Measurements from ENCODE around the gene GINS2. TPM values are rescaled to one million over a fixed set of nuclear protein-coding genes. Genes with fewer than 3 reads are reported as not detected.

The GINS2 gene
- total RNA-seq, 1 donor from 2014 or later = 39.9 TPM

DNA sequence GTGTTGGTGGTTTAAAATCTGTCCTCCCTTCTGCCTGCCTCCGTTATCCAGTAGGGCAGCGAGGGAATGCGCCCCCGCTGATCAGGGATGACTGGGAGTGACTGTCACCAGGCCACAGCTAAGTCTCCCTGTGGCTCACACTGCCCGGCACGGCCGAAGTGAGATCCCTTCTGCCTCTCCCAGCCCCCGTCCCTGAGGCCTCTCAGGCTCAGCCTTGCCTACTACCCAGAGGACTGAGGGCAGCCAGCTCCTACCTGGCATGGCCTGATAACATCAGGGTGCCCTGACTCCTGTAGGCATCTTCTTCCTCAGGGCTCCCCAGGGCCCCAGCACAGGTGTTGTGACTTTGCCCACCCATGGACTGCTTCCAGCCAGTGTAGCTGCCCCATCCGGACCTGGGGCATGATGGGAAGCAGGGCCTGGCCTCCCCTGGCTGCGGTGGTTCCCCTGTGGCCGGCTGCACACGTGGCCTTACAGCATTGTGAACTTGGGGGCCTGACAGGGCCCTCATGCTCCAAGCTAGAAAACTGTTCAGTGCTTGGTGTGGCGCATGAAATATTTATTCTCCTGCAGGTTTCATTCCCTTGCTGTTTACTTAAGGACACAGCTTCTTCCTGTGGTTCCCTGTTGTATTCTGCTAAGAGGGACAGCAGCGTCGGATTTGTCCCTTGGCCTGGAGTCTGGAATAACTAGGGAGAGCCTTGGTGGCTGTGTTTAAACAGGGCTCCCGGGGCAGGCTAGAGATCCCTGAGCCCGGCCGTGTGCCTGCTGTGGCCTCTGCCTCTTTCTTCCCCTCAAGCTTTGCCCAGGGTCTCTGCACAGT lies 30.0 kb downstream of the GINS2 start:
- H3K4me3 Mint-ChIP-seq = no peak overlapping the region
- peaks cover 21% of the 10 kb centered on the region for H3K4me1 Mint-ChIP-seq (ENCODE audit: unreplicated experiment)
- TF ChIP-seq, protein P1, sequence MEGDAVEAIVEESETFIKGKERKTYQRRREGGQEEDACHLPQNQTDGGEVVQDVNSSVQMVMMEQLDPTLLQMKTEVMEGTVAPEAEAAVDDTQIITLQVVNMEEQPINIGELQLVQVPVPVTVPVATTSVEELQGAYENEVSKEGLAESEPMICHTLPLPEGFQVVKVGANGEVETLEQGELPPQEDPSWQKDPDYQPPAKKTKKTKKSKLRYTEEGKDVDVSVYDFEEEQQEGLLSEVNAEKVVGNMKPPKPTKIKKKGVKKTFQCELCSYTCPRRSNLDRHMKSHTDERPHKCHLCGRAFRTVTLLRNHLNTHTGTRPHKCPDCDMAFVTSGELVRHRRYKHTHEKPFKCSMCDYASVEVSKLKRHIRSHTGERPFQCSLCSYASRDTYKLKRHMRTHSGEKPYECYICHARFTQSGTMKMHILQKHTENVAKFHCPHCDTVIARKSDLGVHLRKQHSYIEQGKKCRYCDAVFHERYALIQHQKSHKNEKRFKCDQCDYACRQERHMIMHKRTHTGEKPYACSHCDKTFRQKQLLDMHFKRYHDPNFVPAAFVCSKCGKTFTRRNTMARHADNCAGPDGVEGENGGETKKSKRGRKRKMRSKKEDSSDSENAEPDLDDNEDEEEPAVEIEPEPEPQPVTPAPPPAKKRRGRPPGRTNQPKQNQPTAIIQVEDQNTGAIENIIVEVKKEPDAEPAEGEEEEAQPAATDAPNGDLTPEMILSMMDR (conservative IDR thresholded peaks at IDR 0.05) = no peak
- H3K27me3 Mint-ChIP-seq = no peaks in the 10 kb centered on the region
- no peaks in the 10 kb centered on the region for H3K9me3 Mint-ChIP-seq
- no peak for DNase-seq (ENCODE audit: extremely low spot score, unreplicated experiment)
- peaks cover 13% of the 10 kb centered on the region for H3K36me3 Mint-ChIP-seq
- H3K27ac Mint-ChIP-seq = no peak overlapping the region

DNA sequence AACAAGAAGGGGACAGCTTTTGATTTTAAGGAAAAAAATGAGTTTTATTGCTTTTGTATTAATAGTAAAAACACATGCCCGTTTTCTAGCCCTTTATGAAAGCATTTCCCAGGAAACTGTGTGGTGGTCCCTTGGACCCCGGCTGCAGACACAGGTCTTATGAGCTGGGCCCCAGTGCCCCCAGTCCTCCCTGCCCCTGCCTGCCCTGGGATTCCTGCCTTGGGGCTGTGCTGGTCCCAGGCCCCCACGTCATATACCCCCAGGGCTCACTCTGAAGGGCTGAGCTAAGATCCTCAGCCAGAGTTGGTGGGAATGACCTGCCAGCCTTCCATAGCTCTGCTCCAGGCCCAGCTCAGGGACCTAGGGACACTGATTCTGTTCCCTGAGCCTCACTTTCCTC lies 30.8 kb downstream of the GINS2 start:
- no peak for DNase-seq (ENCODE audit: extremely low spot score, unreplicated experiment)
- TF ChIP-seq, protein P1 (conservative IDR thresholded peaks at IDR 0.05) = no peak
- H3K4me3 Mint-ChIP-seq = no peak overlapping the region
- peaks cover 21% of the 10 kb centered on the region for H3K4me1 Mint-ChIP-seq (ENCODE audit: unreplicated experiment)
- no peaks in the 10 kb centered on the region for H3K27me3 Mint-ChIP-seq
- no peak overlapping the region for H3K27ac Mint-ChIP-seq
- peaks cover 13% of the 10 kb centered on the region for H3K36me3 Mint-ChIP-seq
- H3K9me3 Mint-ChIP-seq = no peaks in the 10 kb centered on the region

DNA sequence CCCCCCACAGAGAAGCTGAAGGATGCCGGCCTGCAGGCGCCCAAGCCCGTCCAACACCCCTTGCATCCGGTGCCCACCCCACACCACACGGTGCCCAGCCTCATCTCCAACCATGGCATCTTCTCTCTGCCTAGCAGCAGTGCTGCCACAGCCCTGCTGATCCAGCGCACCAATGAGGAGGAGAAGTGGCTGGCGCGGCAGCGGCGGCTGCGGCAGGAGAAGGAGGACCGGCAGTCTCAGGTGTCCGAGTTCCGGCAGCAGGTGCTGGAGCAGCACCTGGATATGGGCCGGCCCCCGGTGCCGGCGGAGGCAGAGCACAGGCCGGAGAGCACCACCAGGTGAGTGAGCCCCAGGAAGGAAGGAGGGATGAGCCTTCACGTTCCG lies 31.5 kb downstream of the GINS2 start:
- no peak for DNase-seq (ENCODE audit: extremely low spot score, unreplicated experiment)
- peaks cover 20% of the 10 kb centered on the region for H3K4me1 Mint-ChIP-seq (ENCODE audit: unreplicated experiment)
- H3K27ac Mint-ChIP-seq = no peak overlapping the region
- no peak overlapping the region for H3K4me3 Mint-ChIP-seq
- peaks cover 9% of the 10 kb centered on the region for H3K36me3 Mint-ChIP-seq
- no peaks in the 10 kb centered on the region for H3K9me3 Mint-ChIP-seq
- TF ChIP-seq, protein P1 (conservative IDR thresholded peaks at IDR 0.05) = no peak
- no peaks in the 10 kb centered on the region for H3K27me3 Mint-ChIP-seq

DNA sequence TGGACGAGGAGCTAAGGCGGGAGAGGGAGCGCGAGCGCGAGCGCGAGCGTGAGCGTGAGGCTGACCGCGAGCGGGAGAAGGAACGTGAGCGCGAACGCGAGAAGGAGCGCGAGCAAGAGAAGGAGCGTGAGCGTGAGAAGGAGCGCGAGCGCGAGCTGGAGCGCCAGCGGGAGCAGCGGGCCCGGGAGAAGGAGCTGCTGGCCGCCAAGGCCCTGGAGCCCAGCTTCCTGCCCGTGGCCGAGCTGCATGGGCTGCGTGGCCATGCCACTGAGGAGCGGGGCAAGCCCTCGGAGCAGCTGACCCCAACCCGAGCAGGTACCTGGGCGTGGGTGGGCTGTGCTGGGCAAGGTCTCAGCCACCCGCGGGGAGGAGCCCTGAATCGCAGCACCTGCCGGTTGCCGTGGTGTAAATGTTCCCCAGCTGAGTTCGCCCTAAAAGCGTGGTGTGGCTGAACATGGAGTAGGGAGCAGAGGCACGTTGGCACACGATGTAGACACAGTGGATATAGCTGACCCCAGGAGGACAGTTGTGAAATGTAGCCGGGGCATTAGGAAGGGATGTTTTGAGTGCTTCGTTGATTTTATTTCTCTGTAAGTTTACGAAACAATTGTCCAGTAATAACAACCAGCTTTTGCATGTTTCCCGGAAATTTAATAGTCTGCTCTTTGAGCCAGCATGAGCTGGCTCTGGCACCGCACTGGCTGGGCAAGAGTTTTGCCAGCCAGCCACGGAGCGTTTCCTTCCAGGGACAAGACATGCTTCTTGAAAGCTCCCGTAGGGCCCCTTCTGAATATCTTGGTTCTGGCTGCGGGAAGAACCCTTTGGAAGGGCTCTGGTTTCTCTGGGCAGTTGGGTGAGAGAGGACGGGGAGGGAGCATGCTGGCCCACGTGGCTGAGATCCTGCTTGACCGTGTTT lies 32.1 kb downstream of the GINS2 start:
- TF ChIP-seq, protein P1 (conservative IDR thresholded peaks at IDR 0.05) = no peak
- H3K9me3 Mint-ChIP-seq = no peaks in the 10 kb centered on the region
- no peak for DNase-seq (ENCODE audit: extremely low spot score, unreplicated experiment)
- no peak overlapping the region for H3K27ac Mint-ChIP-seq
- no peaks in the 10 kb centered on the region for H3K27me3 Mint-ChIP-seq
- H3K36me3 Mint-ChIP-seq = peaks cover 9% of the 10 kb centered on the region
- H3K4me1 Mint-ChIP-seq (ENCODE audit: unreplicated experiment) = peaks cover 19% of the 10 kb centered on the region
- no peak overlapping the region for H3K4me3 Mint-ChIP-seq

DNA sequence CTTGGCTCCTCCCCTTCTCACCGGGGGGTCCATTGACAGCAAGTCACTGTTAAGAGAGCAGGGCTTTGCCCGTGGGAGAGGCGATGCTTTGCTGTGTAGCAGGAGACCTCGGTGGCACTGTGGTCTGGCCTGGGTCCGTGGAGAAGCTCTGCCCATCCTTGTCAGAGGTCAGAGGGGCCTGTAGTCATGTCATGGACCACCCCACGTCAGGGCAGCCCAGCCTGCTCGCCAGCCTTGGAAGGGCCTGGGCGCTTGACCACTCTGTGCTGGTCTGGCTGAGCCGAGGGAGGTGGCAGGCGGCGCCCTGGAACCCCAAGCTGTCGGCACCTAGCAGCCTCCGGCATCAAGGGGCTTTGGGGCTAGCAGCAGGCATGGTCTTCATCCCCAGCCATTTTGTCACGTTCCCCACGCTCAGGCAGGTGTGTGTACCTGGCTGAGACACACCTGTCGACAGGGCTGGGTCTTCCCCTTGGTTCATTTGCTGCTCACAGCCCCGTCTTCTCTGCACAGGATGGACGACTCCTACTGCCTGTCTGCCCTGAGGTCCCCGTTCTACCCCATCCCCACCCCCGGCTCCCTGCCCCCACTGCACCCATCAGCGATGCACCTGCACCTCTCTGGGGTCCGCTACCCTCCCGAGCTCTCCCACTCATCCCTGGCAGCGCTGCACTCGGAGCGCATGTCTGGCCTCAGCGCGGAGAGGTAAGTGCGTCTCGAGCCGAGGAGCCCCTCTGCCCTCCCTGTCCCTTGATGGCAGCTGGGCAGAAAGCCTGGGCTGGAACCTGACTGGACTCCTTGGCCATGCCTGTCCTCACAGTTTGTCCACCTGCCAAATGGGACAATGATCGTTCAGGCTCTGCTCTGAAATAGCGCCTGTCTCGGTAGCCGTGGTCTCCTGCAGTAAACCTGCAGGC lies 33.3 kb downstream of the GINS2 start:
- Mint-ChIP-seq H3K27ac (no peak overlapping the region), H3K4me3 (no peak overlapping the region), H3K9me3 (no peaks in the 10 kb centered on the region), H3K4me1 (ENCODE audit: unreplicated experiment) (peaks cover 19% of the 10 kb centered on the region), H3K27me3 (no peaks in the 10 kb centered on the region), H3K36me3 (peaks cover 9% of the 10 kb centered on the region)
- DNase-seq (ENCODE audit: extremely low spot score, unreplicated experiment) = no peak
- TF ChIP-seq, protein P1 (conservative IDR thresholded peaks at IDR 0.05) = no peak
